ENCODE data around the gene OGDH.
A peak's percentile ranks its signal among the peaks of the same experiment; 100 is the strongest.
"Not testable (repeated sequence)": the region's sequence is repeated elsewhere in the genome, so short reads cannot be mapped to it uniquely, and the experiment has no call there.

OGDH gene

GRCh38 chr7:44711528-44711927 lies 105.1 kb downstream of the OGDH start:
- no peak overlapping the region for H3K4me3 ChIP-seq (replicated peaks in 1 of 2; ENCODE audit: low read depth in 2 of 2, low read length in 2 of 2)
- TF ChIP-seq CTCF (IDR thresholded peaks at IDR 0.05; ENCODE audit: low read depth, low read length) = no peak
- DNase-seq (ENCODE audit: low read depth in 2 of 2) = no peak

- TF ChIP-seq CTCF (IDR thresholded peaks at IDR 0.05; ENCODE audit: low read depth, low read length) = no peak
- no peak for DNase-seq (ENCODE audit: low read depth in 2 of 2)
- H3K4me3 ChIP-seq (replicated peaks in 1 of 2; ENCODE audit: low read depth in 2 of 2, low read length in 2 of 2) = no peak overlapping the region
Measured at GRCh38 chr7:44712012-44712411, 105.6 kb downstream of the OGDH start.

GRCh38 chr7:44713141-44713540 lies 106.7 kb downstream of the OGDH start:
- DNase-seq (ENCODE audit: low read depth in 2 of 2) = no peak
- no peak for TF ChIP-seq CTCF (IDR thresholded peaks at IDR 0.05; ENCODE audit: low read depth, low read length)
- H3K4me3 ChIP-seq (replicated peaks in 1 of 2; ENCODE audit: low read depth in 2 of 2, low read length in 2 of 2) = no peak overlapping the region

- DNase-seq (ENCODE audit: low read depth in 2 of 2) = peak in 1 of 2 donors; percentile 32
- no peak overlapping the region for H3K4me3 ChIP-seq (replicated peaks in 1 of 2; ENCODE audit: low read depth in 2 of 2, low read length in 2 of 2)
- no peak for TF ChIP-seq CTCF (IDR thresholded peaks at IDR 0.05; ENCODE audit: low read depth, low read length)
Measured at GRCh38 chr7:44713680-44714335, 107.4 kb downstream of the OGDH start.

GRCh38 chr7:44716205-44716604 lies 109.8 kb downstream of the OGDH start:
- no peak for DNase-seq (ENCODE audit: low read depth in 2 of 2)
- no peak overlapping the region for H3K4me3 ChIP-seq (replicated peaks in 1 of 2; ENCODE audit: low read depth in 2 of 2, low read length in 2 of 2)
- no peak for TF ChIP-seq CTCF (IDR thresholded peaks at IDR 0.05; ENCODE audit: low read depth, low read length)

GRCh38 chr7:44720301-44720700 lies 113.9 kb downstream of the OGDH start:
- DNase-seq (ENCODE audit: low read depth in 2 of 2) = no peak
- TF ChIP-seq CTCF (IDR thresholded peaks at IDR 0.05; ENCODE audit: low read depth, low read length) = no peak
- no peak overlapping the region for H3K4me3 ChIP-seq (replicated peaks in 1 of 2; ENCODE audit: low read depth in 2 of 2, low read length in 2 of 2)

- TF ChIP-seq CTCF (IDR thresholded peaks at IDR 0.05; ENCODE audit: low read depth, low read length) = no peak
- DNase-seq (ENCODE audit: low read depth in 2 of 2) = no peak
- H3K4me3 ChIP-seq (replicated peaks in 1 of 2; ENCODE audit: low read depth in 2 of 2, low read length in 2 of 2) = no peak overlapping the region
Measured at GRCh38 chr7:44724276-44724675, 117.8 kb downstream of the OGDH start.

- not testable (repeated sequence) for DNase-seq (ENCODE audit: low read depth in 2 of 2); H3K4me3 ChIP-seq (replicated peaks in 1 of 2; ENCODE audit: low read depth in 2 of 2, low read length in 2 of 2)
Measured at GRCh38 chr7:44726250-44726649, 119.8 kb downstream of the OGDH start.
